ENCODE results near the gene CDH4. TPM values are rescaled to one million over a fixed set of nuclear protein-coding genes. Genes with fewer than 3 reads are reported as not detected.

The CDH4 gene
- total RNA-seq, 1 experiment from 2014 or later = 5.3 TPM

DNA sequence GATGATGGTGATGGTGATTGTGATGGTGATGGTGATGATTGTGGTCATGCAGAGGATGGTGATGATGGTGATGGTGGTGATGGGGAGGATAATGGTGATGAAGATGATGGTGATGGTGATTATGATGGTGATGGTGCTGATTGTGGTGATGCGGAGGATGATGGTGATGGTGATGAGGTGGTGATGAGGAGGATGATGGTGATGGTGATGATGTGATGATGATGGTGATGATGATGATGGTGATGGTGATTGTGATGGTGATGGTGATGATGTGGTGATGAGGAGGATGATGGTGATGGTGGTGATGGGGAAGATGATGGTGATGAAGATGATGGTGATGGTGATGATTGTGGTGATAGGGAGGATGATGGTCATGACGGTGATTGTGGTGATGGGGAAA, 333.7 kb downstream of the CDH4 start:
- DNase-seq (ENCODE audit: low spot score) (no peak), ATAC-seq (no peak)
- H3K27ac Mint-ChIP-seq = no peak overlapping the region

More for the DNA sequence above, 333.7 kb downstream of the CDH4 start:
- Mint-ChIP-seq H3K9me3 (no peaks in the 10 kb centered on the region), H3K27me3 (ENCODE audit: low read depth) (peaks cover 21% of the 10 kb centered on the region), H3K36me3 (no peaks in the 10 kb centered on the region), H3K4me1 (peaks cover 22% of the 10 kb centered on the region), H3K4me3 (no peak overlapping the region)
- CTCF ChIA-PET = no interaction called here
- TF ChIP-seq, protein P1, sequence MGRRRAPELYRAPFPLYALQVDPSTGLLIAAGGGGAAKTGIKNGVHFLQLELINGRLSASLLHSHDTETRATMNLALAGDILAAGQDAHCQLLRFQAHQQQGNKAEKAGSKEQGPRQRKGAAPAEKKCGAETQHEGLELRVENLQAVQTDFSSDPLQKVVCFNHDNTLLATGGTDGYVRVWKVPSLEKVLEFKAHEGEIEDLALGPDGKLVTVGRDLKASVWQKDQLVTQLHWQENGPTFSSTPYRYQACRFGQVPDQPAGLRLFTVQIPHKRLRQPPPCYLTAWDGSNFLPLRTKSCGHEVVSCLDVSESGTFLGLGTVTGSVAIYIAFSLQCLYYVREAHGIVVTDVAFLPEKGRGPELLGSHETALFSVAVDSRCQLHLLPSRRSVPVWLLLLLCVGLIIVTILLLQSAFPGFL (CRISPR knock-in tag; IDR thresholded peaks at IDR 0.05; ENCODE audit: borderline replicate concordance) = no peak
- TF ChIP-seq, protein P2, sequence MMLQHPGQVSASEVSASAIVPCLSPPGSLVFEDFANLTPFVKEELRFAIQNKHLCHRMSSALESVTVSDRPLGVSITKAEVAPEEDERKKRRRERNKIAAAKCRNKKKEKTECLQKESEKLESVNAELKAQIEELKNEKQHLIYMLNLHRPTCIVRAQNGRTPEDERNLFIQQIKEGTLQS (CRISPR knock-in tag; conservative IDR thresholded peaks at IDR 0.05) = no peak
- TF ChIP-seq JAZF1 (CRISPR knock-in tag; IDR thresholded peaks at IDR 0.05) = no peak
- TF ChIP-seq ZNF416 (CRISPR knock-in tag; IDR thresholded peaks at IDR 0.05) = no peak
- TF ChIP-seq, protein P3, sequence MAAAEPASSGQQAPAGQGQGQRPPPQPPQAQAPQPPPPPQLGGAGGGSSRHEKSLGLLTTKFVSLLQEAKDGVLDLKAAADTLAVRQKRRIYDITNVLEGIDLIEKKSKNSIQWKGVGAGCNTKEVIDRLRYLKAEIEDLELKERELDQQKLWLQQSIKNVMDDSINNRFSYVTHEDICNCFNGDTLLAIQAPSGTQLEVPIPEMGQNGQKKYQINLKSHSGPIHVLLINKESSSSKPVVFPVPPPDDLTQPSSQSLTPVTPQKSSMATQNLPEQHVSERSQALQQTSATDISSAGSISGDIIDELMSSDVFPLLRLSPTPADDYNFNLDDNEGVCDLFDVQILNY (CRISPR knock-in tag; IDR thresholded peaks at IDR 0.05) = no peak
- TF ChIP-seq EMX1 (CRISPR knock-in tag; IDR thresholded peaks at IDR 0.05) = no peak
- TF ChIP-seq, protein P4, sequence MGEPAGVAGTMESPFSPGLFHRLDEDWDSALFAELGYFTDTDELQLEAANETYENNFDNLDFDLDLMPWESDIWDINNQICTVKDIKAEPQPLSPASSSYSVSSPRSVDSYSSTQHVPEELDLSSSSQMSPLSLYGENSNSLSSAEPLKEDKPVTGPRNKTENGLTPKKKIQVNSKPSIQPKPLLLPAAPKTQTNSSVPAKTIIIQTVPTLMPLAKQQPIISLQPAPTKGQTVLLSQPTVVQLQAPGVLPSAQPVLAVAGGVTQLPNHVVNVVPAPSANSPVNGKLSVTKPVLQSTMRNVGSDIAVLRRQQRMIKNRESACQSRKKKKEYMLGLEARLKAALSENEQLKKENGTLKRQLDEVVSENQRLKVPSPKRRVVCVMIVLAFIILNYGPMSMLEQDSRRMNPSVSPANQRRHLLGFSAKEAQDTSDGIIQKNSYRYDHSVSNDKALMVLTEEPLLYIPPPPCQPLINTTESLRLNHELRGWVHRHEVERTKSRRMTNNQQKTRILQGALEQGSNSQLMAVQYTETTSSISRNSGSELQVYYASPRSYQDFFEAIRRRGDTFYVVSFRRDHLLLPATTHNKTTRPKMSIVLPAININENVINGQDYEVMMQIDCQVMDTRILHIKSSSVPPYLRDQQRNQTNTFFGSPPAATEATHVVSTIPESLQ (CRISPR knock-in tag; IDR thresholded peaks at IDR 0.05) = no peak
- TF ChIP-seq, protein P5, sequence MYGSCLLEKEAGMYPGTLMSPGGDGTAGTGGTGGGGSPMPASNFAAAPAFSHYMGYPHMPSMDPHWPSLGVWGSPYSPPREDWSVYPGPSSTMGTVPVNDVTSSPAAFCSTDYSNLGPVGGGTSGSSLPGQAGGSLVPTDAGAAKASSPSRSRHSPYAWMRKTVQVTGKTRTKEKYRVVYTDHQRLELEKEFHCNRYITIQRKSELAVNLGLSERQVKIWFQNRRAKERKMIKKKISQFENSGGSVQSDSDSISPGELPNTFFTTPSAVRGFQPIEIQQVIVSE (CRISPR knock-in tag; IDR thresholded peaks at IDR 0.05; ENCODE audit: borderline replicate concordance) = no peak
- TF ChIP-seq TCF7 (CRISPR knock-in tag; IDR thresholded peaks at IDR 0.05; ENCODE audit: low read depth) = no peak
- TF ChIP-seq, protein P6, sequence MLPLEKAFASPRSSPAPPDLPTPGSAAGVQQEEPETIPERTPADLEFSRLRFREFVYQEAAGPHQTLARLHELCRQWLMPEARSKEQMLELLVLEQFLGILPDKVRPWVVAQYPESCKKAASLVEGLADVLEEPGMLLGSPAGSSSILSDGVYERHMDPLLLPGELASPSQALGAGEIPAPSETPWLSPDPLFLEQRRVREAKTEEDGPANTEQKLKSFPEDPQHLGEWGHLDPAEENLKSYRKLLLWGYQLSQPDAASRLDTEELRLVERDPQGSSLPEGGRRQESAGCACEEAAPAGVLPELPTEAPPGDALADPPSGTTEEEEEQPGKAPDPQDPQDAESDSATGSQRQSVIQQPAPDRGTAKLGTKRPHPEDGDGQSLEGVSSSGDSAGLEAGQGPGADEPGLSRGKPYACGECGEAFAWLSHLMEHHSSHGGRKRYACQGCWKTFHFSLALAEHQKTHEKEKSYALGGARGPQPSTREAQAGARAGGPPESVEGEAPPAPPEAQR (CRISPR knock-in tag; IDR thresholded peaks at IDR 0.05) = no peak
- no peak for TF ChIP-seq ZNF121 (CRISPR knock-in tag; IDR thresholded peaks at IDR 0.05)
- TF ChIP-seq, protein P7, sequence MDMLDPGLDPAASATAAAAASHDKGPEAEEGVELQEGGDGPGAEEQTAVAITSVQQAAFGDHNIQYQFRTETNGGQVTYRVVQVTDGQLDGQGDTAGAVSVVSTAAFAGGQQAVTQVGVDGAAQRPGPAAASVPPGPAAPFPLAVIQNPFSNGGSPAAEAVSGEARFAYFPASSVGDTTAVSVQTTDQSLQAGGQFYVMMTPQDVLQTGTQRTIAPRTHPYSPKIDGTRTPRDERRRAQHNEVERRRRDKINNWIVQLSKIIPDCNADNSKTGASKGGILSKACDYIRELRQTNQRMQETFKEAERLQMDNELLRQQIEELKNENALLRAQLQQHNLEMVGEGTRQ (CRISPR knock-in tag; IDR thresholded peaks at IDR 0.05) = no peak
- TF ChIP-seq, protein P8, sequence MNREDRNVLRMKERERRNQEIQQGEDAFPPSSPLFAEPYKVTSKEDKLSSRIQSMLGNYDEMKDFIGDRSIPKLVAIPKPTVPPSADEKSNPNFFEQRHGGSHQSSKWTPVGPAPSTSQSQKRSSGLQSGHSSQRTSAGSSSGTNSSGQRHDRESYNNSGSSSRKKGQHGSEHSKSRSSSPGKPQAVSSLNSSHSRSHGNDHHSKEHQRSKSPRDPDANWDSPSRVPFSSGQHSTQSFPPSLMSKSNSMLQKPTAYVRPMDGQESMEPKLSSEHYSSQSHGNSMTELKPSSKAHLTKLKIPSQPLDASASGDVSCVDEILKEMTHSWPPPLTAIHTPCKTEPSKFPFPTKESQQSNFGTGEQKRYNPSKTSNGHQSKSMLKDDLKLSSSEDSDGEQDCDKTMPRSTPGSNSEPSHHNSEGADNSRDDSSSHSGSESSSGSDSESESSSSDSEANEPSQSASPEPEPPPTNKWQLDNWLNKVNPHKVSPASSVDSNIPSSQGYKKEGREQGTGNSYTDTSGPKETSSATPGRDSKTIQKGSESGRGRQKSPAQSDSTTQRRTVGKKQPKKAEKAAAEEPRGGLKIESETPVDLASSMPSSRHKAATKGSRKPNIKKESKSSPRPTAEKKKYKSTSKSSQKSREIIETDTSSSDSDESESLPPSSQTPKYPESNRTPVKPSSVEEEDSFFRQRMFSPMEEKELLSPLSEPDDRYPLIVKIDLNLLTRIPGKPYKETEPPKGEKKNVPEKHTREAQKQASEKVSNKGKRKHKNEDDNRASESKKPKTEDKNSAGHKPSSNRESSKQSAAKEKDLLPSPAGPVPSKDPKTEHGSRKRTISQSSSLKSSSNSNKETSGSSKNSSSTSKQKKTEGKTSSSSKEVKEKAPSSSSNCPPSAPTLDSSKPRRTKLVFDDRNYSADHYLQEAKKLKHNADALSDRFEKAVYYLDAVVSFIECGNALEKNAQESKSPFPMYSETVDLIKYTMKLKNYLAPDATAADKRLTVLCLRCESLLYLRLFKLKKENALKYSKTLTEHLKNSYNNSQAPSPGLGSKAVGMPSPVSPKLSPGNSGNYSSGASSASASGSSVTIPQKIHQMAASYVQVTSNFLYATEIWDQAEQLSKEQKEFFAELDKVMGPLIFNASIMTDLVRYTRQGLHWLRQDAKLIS (CRISPR knock-in tag; IDR thresholded peaks at IDR 0.05; ENCODE audit: borderline replicate concordance) = no peak
- no peak for TF ChIP-seq TP53 (CRISPR knock-in tag; IDR thresholded peaks at IDR 0.05)
- no peak for TF ChIP-seq MXD4 (CRISPR knock-in tag; IDR thresholded peaks at IDR 0.05; ENCODE audit: borderline replicate concordance)
- TF ChIP-seq SP1 (CRISPR knock-in tag; conservative IDR thresholded peaks at IDR 0.05) = no peak
- no peak for TF ChIP-seq GABPB1 (CRISPR knock-in tag; IDR thresholded peaks at IDR 0.05)
- TF ChIP-seq, protein P9, sequence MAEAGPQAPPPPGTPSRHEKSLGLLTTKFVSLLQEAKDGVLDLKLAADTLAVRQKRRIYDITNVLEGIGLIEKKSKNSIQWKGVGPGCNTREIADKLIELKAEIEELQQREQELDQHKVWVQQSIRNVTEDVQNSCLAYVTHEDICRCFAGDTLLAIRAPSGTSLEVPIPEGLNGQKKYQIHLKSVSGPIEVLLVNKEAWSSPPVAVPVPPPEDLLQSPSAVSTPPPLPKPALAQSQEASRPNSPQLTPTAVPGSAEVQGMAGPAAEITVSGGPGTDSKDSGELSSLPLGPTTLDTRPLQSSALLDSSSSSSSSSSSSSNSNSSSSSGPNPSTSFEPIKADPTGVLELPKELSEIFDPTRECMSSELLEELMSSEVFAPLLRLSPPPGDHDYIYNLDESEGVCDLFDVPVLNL (CRISPR knock-in tag; IDR thresholded peaks at IDR 0.05; ENCODE audit: borderline replicate concordance, low read depth) = no peak
- TF ChIP-seq CREB1 (CRISPR knock-in tag; IDR thresholded peaks at IDR 0.05) = no peak
- TF ChIP-seq RORB (CRISPR knock-in tag; IDR thresholded peaks at IDR 0.05) = no peak
- POLR2A ChIA-PET = no interaction called here
